GM12873 (cell line): ENCODE results near the gene PRPF40A.

ENCODE experiments used
- TF ChIP-seq, protein P1 (sequence below): IDR thresholded peaks from 2 replicates; pipeline ENCODE4 v1.5.1; 2012; ENCODE audit warnings: low read depth, mild to moderate bottlenecking, moderate library complexity, low read length, control low read depth; ENCODE audit not compliant: insufficient read depth; ENCODE audit errors: missing control alignments

Gene PRPF40A

GRCh38 chr2:152646264-152646663 is 71.0 kb downstream of the PRPF40A start:
- TF ChIP-seq, protein P1, sequence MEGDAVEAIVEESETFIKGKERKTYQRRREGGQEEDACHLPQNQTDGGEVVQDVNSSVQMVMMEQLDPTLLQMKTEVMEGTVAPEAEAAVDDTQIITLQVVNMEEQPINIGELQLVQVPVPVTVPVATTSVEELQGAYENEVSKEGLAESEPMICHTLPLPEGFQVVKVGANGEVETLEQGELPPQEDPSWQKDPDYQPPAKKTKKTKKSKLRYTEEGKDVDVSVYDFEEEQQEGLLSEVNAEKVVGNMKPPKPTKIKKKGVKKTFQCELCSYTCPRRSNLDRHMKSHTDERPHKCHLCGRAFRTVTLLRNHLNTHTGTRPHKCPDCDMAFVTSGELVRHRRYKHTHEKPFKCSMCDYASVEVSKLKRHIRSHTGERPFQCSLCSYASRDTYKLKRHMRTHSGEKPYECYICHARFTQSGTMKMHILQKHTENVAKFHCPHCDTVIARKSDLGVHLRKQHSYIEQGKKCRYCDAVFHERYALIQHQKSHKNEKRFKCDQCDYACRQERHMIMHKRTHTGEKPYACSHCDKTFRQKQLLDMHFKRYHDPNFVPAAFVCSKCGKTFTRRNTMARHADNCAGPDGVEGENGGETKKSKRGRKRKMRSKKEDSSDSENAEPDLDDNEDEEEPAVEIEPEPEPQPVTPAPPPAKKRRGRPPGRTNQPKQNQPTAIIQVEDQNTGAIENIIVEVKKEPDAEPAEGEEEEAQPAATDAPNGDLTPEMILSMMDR, result no peak

GRCh38 chr2:152644189-152644873 is 72.9 kb downstream of the PRPF40A start:
- TF ChIP-seq, protein P1, result no peak

DNA sequence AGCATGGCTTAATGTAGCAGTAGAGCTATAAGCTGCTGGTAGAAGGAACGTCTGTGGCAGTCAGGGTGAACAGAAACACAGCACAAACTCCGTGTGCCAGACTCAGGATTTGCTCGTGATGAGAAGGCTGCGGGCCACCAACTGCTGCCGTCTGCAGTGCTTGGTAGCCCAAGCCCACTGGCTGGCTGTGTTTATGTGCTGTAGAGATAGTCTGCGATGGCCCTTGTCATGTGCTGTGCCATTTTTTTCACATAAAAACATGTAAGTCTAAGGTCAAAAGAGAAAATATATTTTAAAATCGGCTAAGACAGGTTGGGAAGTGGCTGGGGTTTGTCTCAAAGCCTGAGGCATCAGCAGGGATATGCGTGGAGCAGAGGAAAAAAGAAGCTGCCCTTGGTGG is 78.7 kb downstream of the PRPF40A start:
- TF ChIP-seq, protein P1, result no peak

- TF ChIP-seq, protein P1, result no peak
Measured at GRCh38 chr2:152638056-152638455, 79.2 kb downstream of the PRPF40A start.

DNA sequence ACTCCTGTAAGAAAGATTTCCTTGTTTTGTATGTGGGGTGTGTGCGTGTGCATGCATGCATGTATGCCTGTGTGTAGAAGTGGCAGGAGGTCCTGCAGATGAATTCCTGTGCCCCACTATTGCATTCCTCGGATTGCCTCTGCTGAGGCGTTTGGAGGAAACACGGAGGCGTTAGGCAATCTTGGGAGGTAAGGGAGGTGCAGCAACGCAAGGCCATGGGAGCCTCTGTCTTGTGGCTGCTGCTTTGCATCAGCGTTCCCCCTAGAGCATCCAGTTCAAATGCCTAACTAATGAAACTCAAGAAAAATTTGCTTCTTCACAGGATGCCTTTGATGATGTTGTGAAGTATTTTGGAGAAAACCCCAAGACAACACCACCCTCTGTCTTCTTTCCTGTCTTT is 80.0 kb downstream of the PRPF40A start:
- TF ChIP-seq, protein P1, result no peak

GRCh38 chr2:152635635-152636298 is 81.5 kb downstream of the PRPF40A start:
- TF ChIP-seq, protein P1, result peak; percentile 82

GRCh38 chr2:152632736-152633135 is 84.5 kb downstream of the PRPF40A start:
- TF ChIP-seq, protein P1, result no peak
